ENCODE measurements around the gene VPS13C.

The VPS13C gene

DNA sequence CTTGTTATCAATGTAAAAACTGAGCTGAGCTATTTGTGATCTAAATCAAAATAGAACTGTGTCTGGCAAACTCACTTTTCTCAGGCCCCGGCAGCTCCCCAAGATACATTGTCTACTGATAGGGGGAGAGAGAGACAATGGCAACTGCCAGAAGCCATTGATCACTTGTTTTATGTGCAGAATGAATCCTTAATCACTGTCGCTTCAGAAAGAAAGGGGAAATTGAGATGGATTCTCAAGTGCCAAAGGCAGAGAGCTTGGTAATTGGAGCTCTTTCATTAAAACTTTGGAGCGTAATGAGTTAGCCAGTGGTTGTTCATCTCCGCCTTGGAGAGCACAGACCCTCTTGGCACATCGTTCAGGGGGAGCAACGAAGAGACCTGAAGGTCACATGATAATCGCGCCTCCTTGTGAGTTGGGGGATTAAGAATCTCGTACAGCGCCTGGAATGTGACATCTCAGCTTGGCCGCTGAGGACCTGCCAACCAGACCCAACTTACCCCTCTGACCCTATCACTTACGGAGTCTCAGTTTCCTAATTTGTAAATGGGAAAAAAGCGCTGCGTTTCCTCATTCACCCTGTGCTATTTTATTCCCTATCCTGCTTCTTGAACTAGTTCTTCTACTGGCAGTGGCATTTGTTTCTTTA is 252.8 kb downstream of the VPS13C start:
- Histone ChIP-seq H3K79me2 (ENCODE audit: insufficient read depth, low read length) (no peaks in the 10 kb centered on the region), H3K4me2 (ENCODE audit: low read depth, low read length, poor library complexity, severe bottlenecking) (no peak overlapping the region), H3K4me3 (ENCODE audit: low read length, poor library complexity, severe bottlenecking) (no peak overlapping the region), H3K9me2 (replicated peaks; ENCODE audit: low read depth, low read length) (no peaks in the 10 kb centered on the region), H3K9ac (ENCODE audit: low read depth, low read length, poor library complexity, severe bottlenecking) (no peak overlapping the region), H2AFZ (ENCODE audit: low read length) (no peak overlapping the region), H4K20me1 (ENCODE audit: insufficient read depth, low read length, poor library complexity, severe bottlenecking) (no peaks in the 10 kb centered on the region), H3K4me1 (ENCODE audit: insufficient read depth, low read length, poor library complexity, severe bottlenecking) (no peaks in the 10 kb centered on the region), H3K36me3 (ENCODE audit: insufficient read depth, low read length) (no peaks in the 10 kb centered on the region), H3F3A (ENCODE audit: low read depth) (no peaks in the 10 kb centered on the region), H3K9me3 (ENCODE audit: insufficient read depth, low read depth, low read length) (no peaks in the 10 kb centered on the region), H3K27me3 (ENCODE audit: insufficient read depth, low read length, poor library complexity, severe bottlenecking) (no peaks in the 10 kb centered on the region)
- TF ChIP-seq EZH2phosphoT487 (IDR thresholded peaks at IDR 0.05; ENCODE audit: borderline replicate concordance) = no peak
- TF ChIP-seq, protein P1, sequence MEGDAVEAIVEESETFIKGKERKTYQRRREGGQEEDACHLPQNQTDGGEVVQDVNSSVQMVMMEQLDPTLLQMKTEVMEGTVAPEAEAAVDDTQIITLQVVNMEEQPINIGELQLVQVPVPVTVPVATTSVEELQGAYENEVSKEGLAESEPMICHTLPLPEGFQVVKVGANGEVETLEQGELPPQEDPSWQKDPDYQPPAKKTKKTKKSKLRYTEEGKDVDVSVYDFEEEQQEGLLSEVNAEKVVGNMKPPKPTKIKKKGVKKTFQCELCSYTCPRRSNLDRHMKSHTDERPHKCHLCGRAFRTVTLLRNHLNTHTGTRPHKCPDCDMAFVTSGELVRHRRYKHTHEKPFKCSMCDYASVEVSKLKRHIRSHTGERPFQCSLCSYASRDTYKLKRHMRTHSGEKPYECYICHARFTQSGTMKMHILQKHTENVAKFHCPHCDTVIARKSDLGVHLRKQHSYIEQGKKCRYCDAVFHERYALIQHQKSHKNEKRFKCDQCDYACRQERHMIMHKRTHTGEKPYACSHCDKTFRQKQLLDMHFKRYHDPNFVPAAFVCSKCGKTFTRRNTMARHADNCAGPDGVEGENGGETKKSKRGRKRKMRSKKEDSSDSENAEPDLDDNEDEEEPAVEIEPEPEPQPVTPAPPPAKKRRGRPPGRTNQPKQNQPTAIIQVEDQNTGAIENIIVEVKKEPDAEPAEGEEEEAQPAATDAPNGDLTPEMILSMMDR (conservative IDR thresholded peaks at IDR 0.05; ENCODE audit: low read length) = no peak
